Calu3 (cell line): ENCODE measurements around the gene COL18A1. TPM values are rescaled to one million over a fixed set of nuclear protein-coding genes. Genes with fewer than 3 reads are reported as not detected.

ENCODE experiments used
- BruUV-seq: library from RNA; stranded (reverse); fragments of 400-500 nt; replicated peaks from 2 replicates; lab custom pipeline; 2021; lab: Mats Ljungman, UMichigan
- CTCF ChIA-PET: fragments of 300-600 bp; sonication (Branson Sonifier 250); formaldehyde crosslinking; loops from one replicate; lab custom pipeline; 2022; ENCODE audit warnings: antibody characterized with exemption; lab: Charles Lee
- DNase-seq: peaks from one replicate; pipeline ENCODE4 v3.0.0; 2022
- H3K27ac Mint-ChIP-seq: one replicate; pipeline ENCODE4 v1.8.0; 2022; ENCODE audit warnings: mixed read lengths; ENCODE audit not compliant: unreplicated experiment
- H3K27me3 Mint-ChIP-seq: one replicate; pipeline ENCODE4 v1.8.0; 2022; ENCODE audit warnings: mixed read lengths; ENCODE audit not compliant: unreplicated experiment
- H3K36me3 Mint-ChIP-seq: one replicate; pipeline ENCODE4 v1.8.0; 2022; ENCODE audit warnings: mild to moderate bottlenecking, moderate library complexity, mixed read lengths; ENCODE audit not compliant: insufficient read depth, unreplicated experiment
- H3K4me1 Mint-ChIP-seq: one replicate; pipeline ENCODE4 v1.8.0; 2022; ENCODE audit warnings: mild to moderate bottlenecking, low read depth, mixed read lengths; ENCODE audit not compliant: unreplicated experiment
- H3K4me3 Mint-ChIP-seq: one replicate; pipeline ENCODE4 v1.8.0; 2022; ENCODE audit warnings: mild to moderate bottlenecking, low read depth, moderate library complexity, mixed read lengths; ENCODE audit not compliant: unreplicated experiment
- H3K9me3 Mint-ChIP-seq: one replicate; pipeline ENCODE4 v1.8.0; 2022; ENCODE audit warnings: low read depth, mixed read lengths; ENCODE audit not compliant: unreplicated experiment
- intact Hi-C: fragments of 100-400 bp; cut with micrococcal nuclease; formaldehyde crosslinking; loops from one replicate; pipeline ENCODE4 v1.10.0; 2022; ENCODE audit not compliant: unreplicated experiment
- total RNA-seq: library from RNA; stranded (reverse); gene quantifications from 2 replicates; pipeline ENCODE4 v1.2.3, GENCODE V29; 2022
- TF ChIP-seq, protein P1 (sequence below): fragments of 200-600 bp; IDR thresholded peaks from one replicate; pipeline ENCODE4 v1.8.0; 2022; ENCODE audit warnings: antibody characterized with exemption; ENCODE audit not compliant: unreplicated experiment

COL18A1 gene
- total RNA-seq, 1 experiment from 2014 or later, result 82.9 TPM

DNA sequence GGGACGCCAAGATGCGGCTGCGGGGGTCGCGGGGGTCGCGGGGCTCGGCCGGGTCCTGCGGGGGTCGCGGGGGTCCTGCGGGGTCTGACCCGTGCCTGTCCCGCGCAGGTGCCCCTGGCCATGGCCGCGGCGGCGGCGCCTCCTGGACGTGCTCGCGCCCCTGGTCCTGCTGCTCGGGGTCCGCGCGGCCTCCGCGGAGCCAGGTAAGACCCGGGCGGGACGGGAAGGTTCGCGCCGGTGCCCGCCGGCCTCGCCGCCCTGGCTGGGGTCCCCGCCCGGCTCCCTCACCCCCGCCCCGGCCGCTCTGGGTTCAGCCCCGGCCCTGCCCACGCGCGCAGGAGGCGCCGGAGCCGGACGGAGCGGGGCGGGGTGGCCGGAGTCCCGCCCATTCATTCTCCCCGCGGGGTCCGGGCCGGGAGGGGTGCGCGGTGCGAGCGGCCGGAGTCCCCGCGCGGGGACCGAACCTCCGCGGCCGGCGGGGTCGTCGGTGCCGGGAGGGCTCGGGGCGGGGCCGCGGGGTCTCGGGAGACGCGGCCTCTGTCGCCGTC lies 380 bp downstream of the COL18A1 start:
- no TSS peak for BruUV-seq
- no peak overlapping the region for H3K27ac Mint-ChIP-seq
- TF ChIP-seq, protein P1, sequence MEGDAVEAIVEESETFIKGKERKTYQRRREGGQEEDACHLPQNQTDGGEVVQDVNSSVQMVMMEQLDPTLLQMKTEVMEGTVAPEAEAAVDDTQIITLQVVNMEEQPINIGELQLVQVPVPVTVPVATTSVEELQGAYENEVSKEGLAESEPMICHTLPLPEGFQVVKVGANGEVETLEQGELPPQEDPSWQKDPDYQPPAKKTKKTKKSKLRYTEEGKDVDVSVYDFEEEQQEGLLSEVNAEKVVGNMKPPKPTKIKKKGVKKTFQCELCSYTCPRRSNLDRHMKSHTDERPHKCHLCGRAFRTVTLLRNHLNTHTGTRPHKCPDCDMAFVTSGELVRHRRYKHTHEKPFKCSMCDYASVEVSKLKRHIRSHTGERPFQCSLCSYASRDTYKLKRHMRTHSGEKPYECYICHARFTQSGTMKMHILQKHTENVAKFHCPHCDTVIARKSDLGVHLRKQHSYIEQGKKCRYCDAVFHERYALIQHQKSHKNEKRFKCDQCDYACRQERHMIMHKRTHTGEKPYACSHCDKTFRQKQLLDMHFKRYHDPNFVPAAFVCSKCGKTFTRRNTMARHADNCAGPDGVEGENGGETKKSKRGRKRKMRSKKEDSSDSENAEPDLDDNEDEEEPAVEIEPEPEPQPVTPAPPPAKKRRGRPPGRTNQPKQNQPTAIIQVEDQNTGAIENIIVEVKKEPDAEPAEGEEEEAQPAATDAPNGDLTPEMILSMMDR, result no peak
- intact Hi-C loops, result no loop called here
- peak; percentile 50 for DNase-seq
- H3K27me3 Mint-ChIP-seq, result no peaks in the 10 kb centered on the region
- peak overlapping the region; percentile 61 for H3K4me3 Mint-ChIP-seq
- peaks cover 23% of the 10 kb centered on the region for H3K36me3 Mint-ChIP-seq
- CTCF ChIA-PET, result no interaction called here
- H3K4me1 Mint-ChIP-seq, result peaks cover 39% of the 10 kb centered on the region
- H3K9me3 Mint-ChIP-seq, result no peaks in the 10 kb centered on the region

DNA sequence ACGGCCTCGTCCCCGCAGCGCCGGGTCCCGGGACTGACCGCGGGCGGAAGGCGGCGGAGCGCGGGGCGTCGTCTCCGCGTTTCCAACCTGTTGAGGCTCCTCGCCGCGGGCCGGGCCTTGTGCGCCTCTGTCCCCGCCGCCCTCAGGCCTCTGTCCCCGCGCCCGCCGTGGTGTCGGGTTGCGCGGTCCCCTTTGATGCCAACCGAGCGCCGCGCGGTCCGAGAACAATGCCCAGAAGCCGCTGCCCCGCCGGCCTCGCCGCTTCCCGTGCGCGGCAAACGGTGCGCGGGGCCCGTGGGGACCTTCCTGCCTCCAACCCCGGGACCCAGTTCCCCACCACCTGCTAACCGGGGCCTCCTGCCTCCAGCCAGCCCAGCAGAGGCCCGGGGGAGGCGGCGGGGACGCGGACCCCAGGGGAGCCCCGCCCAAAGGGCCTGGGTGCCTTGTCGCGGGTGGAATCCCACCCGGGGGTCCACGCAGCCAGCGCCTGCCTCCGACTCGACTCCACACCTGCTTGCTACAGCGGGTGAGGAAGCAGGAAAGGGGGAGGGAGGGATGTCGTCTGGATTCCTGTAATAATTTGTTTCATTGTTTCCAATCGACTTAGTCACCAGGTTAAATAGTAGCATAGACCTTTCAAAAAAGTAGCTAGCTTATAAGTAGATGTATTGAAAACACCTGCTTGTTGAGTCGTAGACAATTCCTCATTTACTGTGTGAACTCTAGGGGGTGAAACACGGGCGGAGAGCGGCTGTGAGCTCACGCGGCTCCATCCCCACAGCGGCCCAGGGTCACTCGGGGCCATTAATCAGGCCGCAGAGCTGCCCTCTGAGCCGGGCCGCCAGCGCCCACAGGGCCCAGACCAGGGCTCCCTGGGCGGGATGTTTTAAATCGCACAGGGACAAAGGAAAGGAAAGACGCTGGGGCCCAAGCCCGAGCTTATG lies 1.1 kb downstream of the COL18A1 start:
- no peaks in the 10 kb centered on the region for H3K27me3 Mint-ChIP-seq
- peak; percentile 31 for DNase-seq
- peak overlapping the region; percentile 61 for H3K4me3 Mint-ChIP-seq
- H3K9me3 Mint-ChIP-seq, result no peaks in the 10 kb centered on the region
- CTCF ChIA-PET, result interaction anchor here (0.8 kb wide), 1 partner anchor 15 kb away, joined by 4 read pairs; no protein-coding TSS in a partner anchor
- peaks cover 23% of the 10 kb centered on the region for H3K36me3 Mint-ChIP-seq
- peak overlapping the region; percentile 27 for H3K27ac Mint-ChIP-seq
- peaks cover 39% of the 10 kb centered on the region for H3K4me1 Mint-ChIP-seq
- TF ChIP-seq, protein P1, result no peak
- BruUV-seq, result no TSS peak
- intact Hi-C loops, result loop anchor here (1.0 kb wide), 1 partner anchor 42 kb away; no protein-coding TSS in a partner anchor

DNA sequence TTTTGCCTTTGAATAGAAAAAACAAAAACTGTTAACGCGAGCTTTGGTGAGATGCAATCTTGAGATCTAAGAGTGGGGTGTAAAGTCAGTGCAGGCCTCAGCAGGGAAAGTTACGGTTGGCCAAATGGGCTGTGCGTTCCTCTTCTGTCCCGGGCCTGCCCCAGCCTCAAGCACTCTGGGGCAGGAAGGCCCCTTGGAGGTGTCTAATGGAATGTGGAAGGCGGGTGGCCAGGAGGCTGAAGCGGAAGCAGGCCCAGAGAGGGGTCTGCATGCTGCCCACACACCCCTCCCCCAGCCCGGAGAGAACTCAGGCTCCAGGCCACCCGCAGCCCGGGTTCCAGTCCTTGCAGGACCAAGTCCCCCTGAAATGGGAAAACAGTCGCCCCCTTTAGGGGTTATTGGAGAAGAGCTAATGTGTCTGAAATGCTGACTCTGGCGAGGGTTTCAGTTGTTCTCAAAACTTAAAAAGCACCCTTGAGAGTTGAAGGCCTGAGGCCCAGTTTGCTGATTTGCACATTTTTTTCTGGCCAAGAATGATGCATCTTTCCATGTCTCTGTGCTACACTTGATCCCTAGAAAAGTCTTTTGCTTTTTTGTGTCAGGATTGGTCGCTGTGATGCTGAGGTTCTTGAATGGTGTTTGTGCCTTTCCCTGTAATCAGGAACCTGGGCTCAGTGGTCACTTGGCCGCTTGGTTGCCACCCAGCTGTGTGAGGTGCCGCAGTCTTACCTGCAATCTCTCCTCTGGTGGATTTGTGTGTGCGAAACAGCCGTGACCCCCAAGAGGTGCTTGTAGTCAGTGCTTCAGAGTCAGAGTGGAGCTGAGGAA lies 2.0 kb downstream of the COL18A1 start:
- intact Hi-C loops, result loop anchor here (1.0 kb wide), 1 partner anchor 43 kb away; no protein-coding TSS in a partner anchor
- Mint-ChIP-seq H3K4me1 (peaks cover 39% of the 10 kb centered on the region), H3K36me3 (peaks cover 23% of the 10 kb centered on the region), H3K4me3 (peak overlapping the region; percentile 61), H3K9me3 (no peaks in the 10 kb centered on the region), H3K27ac (peak overlapping the region; percentile 27), H3K27me3 (no peaks in the 10 kb centered on the region)
- TF ChIP-seq, protein P1, result no peak
- DNase-seq, result no peak
- CTCF ChIA-PET, result interaction anchor here (0.8 to 1.4 kb wide), 3 partner anchors 13 to 114 kb away, joined by 3 to 4 read pairs (median 3); no protein-coding TSS in a partner anchor
- TSS peak; percentile 82 for BruUV-seq
